ENCODE results near the gene LRMDA. TPM values are rescaled to one million over a fixed set of nuclear protein-coding genes. Genes with fewer than 3 reads are reported as not detected.

LRMDA gene
- total and polyA plus RNA-seq, 2 donors (not counting 1 experiment from before 2014, with no cell fraction given) = 0.12 TPM; not detected in 1

DNA sequence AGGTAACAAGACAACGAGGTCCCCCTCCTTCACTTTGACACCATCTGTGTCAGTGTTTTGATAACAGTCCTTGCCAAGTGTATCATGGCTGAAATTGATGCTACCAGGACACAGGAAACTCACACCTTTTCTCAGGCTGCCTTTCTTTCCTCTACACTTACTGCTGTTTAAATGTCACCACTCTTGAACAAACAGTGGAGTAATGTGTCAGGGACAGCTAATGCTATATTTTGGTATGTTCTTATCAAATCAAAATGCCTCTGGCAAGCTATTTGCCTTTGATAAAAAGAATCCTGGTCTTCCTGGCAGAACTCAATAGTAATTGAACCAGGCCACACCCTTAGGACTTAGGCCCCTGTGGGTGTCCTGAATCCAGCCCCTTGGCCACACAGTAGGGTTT is 692.9 kb downstream of the LRMDA start:
- no peaks in the 10 kb centered on the region for H4K20me1 ChIP-seq (ENCODE audit: control insufficient read depth, insufficient read depth, low read length, poor library complexity, severe bottlenecking)
- POLR2A ChIA-PET = no interaction called here
- H3K27ac Mint-ChIP-seq = no peak overlapping the region

DNA sequence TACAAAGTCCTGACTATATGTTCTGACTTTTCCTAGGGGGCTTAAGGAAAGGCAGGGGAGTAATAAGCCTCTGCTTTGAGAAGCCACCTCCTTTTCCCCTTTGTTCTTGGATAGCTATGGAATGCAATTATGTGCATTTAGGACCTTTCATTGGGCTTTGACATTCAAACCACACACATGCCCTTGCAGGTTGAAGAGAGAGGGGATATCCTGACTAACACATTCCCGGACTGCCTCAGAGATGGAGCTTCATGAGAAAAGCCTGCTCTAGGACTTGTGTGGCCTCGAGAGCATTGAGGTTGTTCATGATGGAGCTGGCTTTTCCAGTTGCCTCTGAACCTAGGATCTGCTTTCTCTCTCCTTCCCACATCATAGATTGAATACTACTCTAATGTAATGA is 694.5 kb downstream of the LRMDA start:
- Histone ChIP-seq H3K4me2 (replicated peaks; ENCODE audit: low read depth, low read length, poor library complexity, severe bottlenecking) (no peak overlapping the region), H3K36me3 (replicated peaks in 1 of 2; ENCODE audit: control extremely low read depth in 1 of 2, control insufficient read depth in 1 of 2, extremely low read depth in 1 of 2, insufficient read depth in 2 of 2, low read length in 1 of 2) (no peaks in the 10 kb centered on the region), H3K9me3 (ENCODE audit: control extremely low read depth in 1 of 3, control insufficient read depth in 2 of 3, insufficient read depth in 1 of 3, low read length in 2 of 3) (peaks cover 0 to 2% (median 0%) of the 10 kb centered on the region in 3 donors), H3K9ac (ENCODE audit: low read length) (no peak overlapping the region), H3K27me3 (replicated peaks in 1 of 4; ENCODE audit: control extremely low read depth in 1 of 4, control insufficient read depth in 3 of 4, insufficient read depth in 4 of 4, low read length in 3 of 4) (peaks cover 0 to 5% (median 0%) of the 10 kb centered on the region in 4 experiments), H3K4me3 (ENCODE audit: control extremely low read depth in 1 of 5, extremely low read depth in 1 of 5, insufficient read depth in 1 of 5, low read depth in 2 of 5, low read length in 4 of 5) (no peak overlapping the region), H3K4me1 (ENCODE audit: control insufficient read depth in 2 of 2, insufficient read depth in 2 of 2, low read length in 2 of 2) (no peaks in the 10 kb centered on the region), H2AFZ (ENCODE audit: insufficient read depth, low read depth, low read length, poor library complexity, severe bottlenecking) (no peak overlapping the region), H3K79me2 (ENCODE audit: control insufficient read depth, insufficient read depth, low read length) (no peaks in the 10 kb centered on the region), H3K27ac (ENCODE audit: low read length in 2 of 2) (no peak overlapping the region), H4K20me1 (ENCODE audit: control insufficient read depth, insufficient read depth, low read length, poor library complexity, severe bottlenecking) (no peaks in the 10 kb centered on the region)
- H3K4me1 Mint-ChIP-seq = no peaks in the 10 kb centered on the region
- WGBS (ENCODE audit: insufficient coverage) = 100% methylated on average over 1 of the region's 2 CpGs
- CTCF ChIA-PET = no interaction called here
- H3K4me3 Mint-ChIP-seq = no peak overlapping the region
- H3K9me3 Mint-ChIP-seq (ENCODE audit: insufficient read depth) = no peaks in the 10 kb centered on the region
- intact Hi-C loops (cut with micrococcal nuclease) = no loop called here
- H3K27ac Mint-ChIP-seq = no peak overlapping the region
- no peak for TF ChIP-seq EZH2 (IDR thresholded peaks at IDR 0.05; ENCODE audit: borderline replicate concordance, insufficient read depth, low read depth, low read length, poor library complexity, severe bottlenecking)
- TF ChIP-seq, protein P1, sequence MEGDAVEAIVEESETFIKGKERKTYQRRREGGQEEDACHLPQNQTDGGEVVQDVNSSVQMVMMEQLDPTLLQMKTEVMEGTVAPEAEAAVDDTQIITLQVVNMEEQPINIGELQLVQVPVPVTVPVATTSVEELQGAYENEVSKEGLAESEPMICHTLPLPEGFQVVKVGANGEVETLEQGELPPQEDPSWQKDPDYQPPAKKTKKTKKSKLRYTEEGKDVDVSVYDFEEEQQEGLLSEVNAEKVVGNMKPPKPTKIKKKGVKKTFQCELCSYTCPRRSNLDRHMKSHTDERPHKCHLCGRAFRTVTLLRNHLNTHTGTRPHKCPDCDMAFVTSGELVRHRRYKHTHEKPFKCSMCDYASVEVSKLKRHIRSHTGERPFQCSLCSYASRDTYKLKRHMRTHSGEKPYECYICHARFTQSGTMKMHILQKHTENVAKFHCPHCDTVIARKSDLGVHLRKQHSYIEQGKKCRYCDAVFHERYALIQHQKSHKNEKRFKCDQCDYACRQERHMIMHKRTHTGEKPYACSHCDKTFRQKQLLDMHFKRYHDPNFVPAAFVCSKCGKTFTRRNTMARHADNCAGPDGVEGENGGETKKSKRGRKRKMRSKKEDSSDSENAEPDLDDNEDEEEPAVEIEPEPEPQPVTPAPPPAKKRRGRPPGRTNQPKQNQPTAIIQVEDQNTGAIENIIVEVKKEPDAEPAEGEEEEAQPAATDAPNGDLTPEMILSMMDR (IDR thresholded peaks at IDR 0.05) = no peak
- no peak for ATAC-seq (ENCODE audit: low read depth)
- H3K27me3 Mint-ChIP-seq = peaks cover 4% of the 10 kb centered on the region
- no peak for DNase-seq
- POLR2A ChIA-PET = no interaction called here

More for the DNA sequence above, 692.9 kb downstream of the LRMDA start:
- no peak overlapping the region for H3K27ac ChIP-seq (ENCODE audit: low read length in 2 of 2)
- H3K36me3 ChIP-seq (replicated peaks in 1 of 2; ENCODE audit: control extremely low read depth in 1 of 2, control insufficient read depth in 1 of 2, extremely low read depth in 1 of 2, insufficient read depth in 2 of 2, low read length in 1 of 2) = no peaks in the 10 kb centered on the region
- no peaks in the 10 kb centered on the region for H3K4me1 Mint-ChIP-seq
- H3K4me1 ChIP-seq (ENCODE audit: control insufficient read depth in 2 of 2, insufficient read depth in 2 of 2, low read length in 2 of 2) = no peaks in the 10 kb centered on the region
- no peak overlapping the region for H2AFZ ChIP-seq (ENCODE audit: insufficient read depth, low read depth, low read length, poor library complexity, severe bottlenecking)
- no peaks in the 10 kb centered on the region for H3K9me3 ChIP-seq (ENCODE audit: control extremely low read depth in 1 of 3, control insufficient read depth in 2 of 3, insufficient read depth in 1 of 3, low read length in 2 of 3)
- ATAC-seq (ENCODE audit: low read depth) (no peak), DNase-seq (no peak)
- no peak overlapping the region for H3K9ac ChIP-seq (ENCODE audit: low read length)
- no peak overlapping the region for H3K4me2 ChIP-seq (replicated peaks; ENCODE audit: low read depth, low read length, poor library complexity, severe bottlenecking)
- intact Hi-C loops (cut with micrococcal nuclease) = no loop called here
- H3K9me3 Mint-ChIP-seq (ENCODE audit: insufficient read depth) = no peaks in the 10 kb centered on the region
- no peak overlapping the region for H3K4me3 Mint-ChIP-seq
- CTCF ChIA-PET = no interaction called here
- no peak for TF ChIP-seq EZH2 (IDR thresholded peaks at IDR 0.05; ENCODE audit: borderline replicate concordance, insufficient read depth, low read depth, low read length, poor library complexity, severe bottlenecking)
- TF ChIP-seq, protein P1 (IDR thresholded peaks at IDR 0.05) = no peak
- 50% methylated on average over 1 of the region's 1 CpG for WGBS (ENCODE audit: insufficient coverage)
- no peak overlapping the region for H3K4me3 ChIP-seq (ENCODE audit: control extremely low read depth in 1 of 5, extremely low read depth in 1 of 5, insufficient read depth in 1 of 5, low read depth in 2 of 5, low read length in 4 of 5)
- peaks cover 6% of the 10 kb centered on the region for H3K27me3 Mint-ChIP-seq
- H3K79me2 ChIP-seq (ENCODE audit: control insufficient read depth, insufficient read depth, low read length) = no peaks in the 10 kb centered on the region
- peaks cover 0 to 5% (median 0%) of the 10 kb centered on the region in 4 experiments for H3K27me3 ChIP-seq (replicated peaks in 1 of 4; ENCODE audit: control extremely low read depth in 1 of 4, control insufficient read depth in 3 of 4, insufficient read depth in 4 of 4, low read length in 3 of 4)
